Smooth muscle cell (in vitro differentiated cells): ENCODE results near the gene SPATA6L. TPM values are rescaled to one million over a fixed set of nuclear protein-coding genes. Genes with fewer than 3 reads are reported as not detected.

ENCODE experiments used
- DNase-seq: peaks from one replicate; lab custom pipeline; 2025; ENCODE audit not compliant: unreplicated experiment; lab: John Stamatoyannopoulos, UW
- H2AFZ ChIP-seq: fragments of 200-600 bp; sonication (generic); 2 replicates; pipeline ENCODE4 v1.6.0; 2016; ENCODE audit warnings: antibody characterized with exemption, low read depth, mild to moderate bottlenecking
- H3F3A ChIP-seq: fragments of 200-600 bp; sonication (generic); 2 replicates; pipeline ENCODE4 v1.6.0; 2017; ENCODE audit warnings: antibody characterized with exemption, low read depth
- H3K27ac ChIP-seq: fragments of 200-600 bp; sonication (generic); 2 replicates; pipeline ENCODE4 v1.5.1; 2016; ENCODE audit warnings: low read depth, mild to moderate bottlenecking
- H3K27me3 ChIP-seq: fragments of 200-600 bp; sonication (generic); 2 replicates; pipeline ENCODE4 v1.6.1; 2016; ENCODE audit warnings: low read depth, mild to moderate bottlenecking
- H3K36me3 ChIP-seq: fragments of 200-600 bp; sonication (generic); 2 replicates; pipeline ENCODE4 v1.5.1; 2016; ENCODE audit warnings: low read depth
- H3K4me1 ChIP-seq: fragments of 200-600 bp; sonication (generic); 2 replicates; pipeline ENCODE4 v1.5.1; 2016; ENCODE audit warnings: low read depth
- H3K4me2 ChIP-seq: fragments of 200-600 bp; sonication (generic); 2 replicates; pipeline ENCODE4 v1.6.0; 2016; ENCODE audit warnings: mild to moderate bottlenecking
- H3K4me3 ChIP-seq: fragments of 200-600 bp; sonication (generic); 2 replicates; pipeline ENCODE4 v1.5.1; 2016; ENCODE audit warnings: mild to moderate bottlenecking
- H3K79me2 ChIP-seq: fragments of 200-600 bp; sonication (generic); 2 replicates; pipeline ENCODE4 v1.6.0; 2016; ENCODE audit warnings: low read depth, mild to moderate bottlenecking
- H3K9ac ChIP-seq: fragments of 200-600 bp; sonication (generic); 2 replicates; pipeline ENCODE4 v1.6.0; 2016; ENCODE audit warnings: low read depth
- H3K9me3 ChIP-seq: fragments of 200-600 bp; sonication (generic); replicated peaks from 2 replicates; pipeline ENCODE4 v1.5.1; 2016; ENCODE audit warnings: low read depth
- H4K20me1 ChIP-seq: fragments of 200-600 bp; sonication (generic); 2 replicates; pipeline ENCODE4 v1.6.0; 2016; ENCODE audit warnings: low read depth
- CTCF ChIP-seq: fragments of 200-600 bp; sonication (generic); IDR thresholded peaks from 2 replicates; pipeline ENCODE4 v1.5.1; 2017; ENCODE audit warnings: borderline replicate concordance, mild to moderate bottlenecking, antibody characterized with exemption; ENCODE audit not compliant: insufficient read depth, poor library complexity, severe bottlenecking
- WGBS: methylation state at CpG from one replicate; pipeline ENCODE4 v1.1.7; 2016; ENCODE audit warnings: low lambda C conversion rate; 5-methylcytosine and 5-hydroxymethylcytosine counted together
- polyA plus RNA-seq: library from polyadenylated mRNA; unstranded; fragments of >200 nt; fragmentation: Nextera tagmentation; extraction: Ambion mirVana; gene quantifications from 2 replicates; pipeline ENCODE4 v1.2.1, GENCODE V29; 2016
- total RNA-seq: library from RNA; depleted of rRNA; stranded (reverse); fragments of >200 nt; gene quantifications from 2 replicates; pipeline ENCODE4 v1.2.3, GENCODE V29; 2014

The SPATA6L gene
- total RNA-seq (0.67 and 0.81 TPM in 2 replicates), polyA plus RNA-seq (0.57 and 0.80 TPM in 2 replicates)

- no peaks in the 10 kb centered on the region for H4K20me1 ChIP-seq
- peak within 1 kb of the TSS; percentile 93 for H2AFZ ChIP-seq
- peak within 1 kb of the TSS; percentile 14 for H3K27ac ChIP-seq
- peaks cover 13% of the 10 kb centered on the region for H3K4me1 ChIP-seq
- no peaks in the 10 kb centered on the region for H3K36me3 ChIP-seq
- 5% methylated on average over 36 of the region's 36 CpGs for WGBS
- no peak for TF ChIP-seq CTCF
- peak within 1 kb of the TSS; percentile 58 for H3K4me3 ChIP-seq
- H3F3A ChIP-seq, result peaks cover 17% of the 10 kb centered on the region
- H3K4me2 ChIP-seq, result peak within 1 kb of the TSS; percentile 93
- no peaks in the 10 kb centered on the region for H3K79me2 ChIP-seq
- H3K27me3 ChIP-seq, result peaks cover 6% of the 10 kb centered on the region
- peak; percentile 21 for DNase-seq
- no peaks in the 10 kb centered on the region for H3K9me3 ChIP-seq
- H3K9ac ChIP-seq, result peak within 1 kb of the TSS; percentile 61
Observed at GRCh38 chr9:4666042-4666699, at the start of gene SPATA6L. TSS of gene SPATA6L (minus strand) at chr9:4666480. CDS start at chr9:4666250, 230 bp downstream.

- H3K27ac ChIP-seq, result no peak overlapping the region
- H3K9me3 ChIP-seq, result no peaks in the 10 kb centered on the region
- WGBS, result 82% methylated on average over 9 of the region's 9 CpGs
- H3K79me2 ChIP-seq, result no peaks in the 10 kb centered on the region
- peaks cover 11% of the 10 kb centered on the region for H3K36me3 ChIP-seq
- DNase-seq, result no peak
- no peak for TF ChIP-seq CTCF
- H3K4me1 ChIP-seq, result no peaks in the 10 kb centered on the region
- H3K4me2 ChIP-seq, result no peak overlapping the region
- no peaks in the 10 kb centered on the region for H4K20me1 ChIP-seq
- H3K27me3 ChIP-seq, result no peaks in the 10 kb centered on the region
- no peak overlapping the region for H2AFZ ChIP-seq
- no peak overlapping the region for H3K4me3 ChIP-seq
- H3F3A ChIP-seq, result no peaks in the 10 kb centered on the region
- H3K9ac ChIP-seq, result no peak overlapping the region
Observed at GRCh38 chr9:4714266-4715016, 48.2 kb upstream of the SPATA6L start.

GRCh38 chr9:4713849-4714248 lies 47.6 kb upstream of the SPATA6L start:
- no peak overlapping the region for H3K4me2 ChIP-seq
- H2AFZ ChIP-seq, result no peak overlapping the region
- H3K4me1 ChIP-seq, result no peaks in the 10 kb centered on the region
- WGBS, result 63% methylated on average over 7 of the region's 7 CpGs
- H3F3A ChIP-seq, result no peaks in the 10 kb centered on the region
- H3K27me3 ChIP-seq, result no peaks in the 10 kb centered on the region
- H3K36me3 ChIP-seq, result peaks cover 11% of the 10 kb centered on the region
- H3K9me3 ChIP-seq, result no peaks in the 10 kb centered on the region
- H3K27ac ChIP-seq, result no peak overlapping the region
- H3K9ac ChIP-seq, result no peak overlapping the region
- no peak overlapping the region for H3K4me3 ChIP-seq
- no peaks in the 10 kb centered on the region for H3K79me2 ChIP-seq
- H4K20me1 ChIP-seq, result no peaks in the 10 kb centered on the region
- no peak for TF ChIP-seq CTCF
- DNase-seq, result no peak
